ENCODE data around the gene SAE1. TPM values are rescaled to one million over a fixed set of nuclear protein-coding genes. Genes with fewer than 3 reads are reported as not detected.

Gene SAE1
- polyA plus RNA-seq, 3 donors = 28.3 to 54.2 (median 46.5) TPM

- no peak for TF ChIP-seq CTCF (IDR thresholded peaks at IDR 0.05)
- Mint-ChIP-seq H3K27me3 (ENCODE audit: low read depth in 3 of 3) (peaks cover 2 to 15% (median 12%) of the 10 kb centered on the region in 3 donors), H3K36me3 (peaks cover 6 to 7% of the 10 kb centered on the region in 2 donors), H3K9me3 (peaks cover 0 to 4% (median 0%) of the 10 kb centered on the region in 7 donors), H3K27ac (no peak overlapping the region), H3K4me3 (no peak overlapping the region), H3K4me1 (peaks cover 17% of the 10 kb centered on the region)
- Histone ChIP-seq H3K27me3 (ENCODE audit: control insufficient read depth in 2 of 2, insufficient read depth in 2 of 2, low read length in 2 of 2) (no peaks in the 10 kb centered on the region), H3K79me2 (ENCODE audit: insufficient read depth, low read length) (peaks cover 12% of the 10 kb centered on the region), H3K36me3 (replicated peaks in 1 of 2; ENCODE audit: control insufficient read depth in 1 of 2, insufficient read depth in 2 of 2, low read length in 2 of 2) (peaks cover under 1 to 4% of the 10 kb centered on the region in 2 donors), H3K4me1 (ENCODE audit: control insufficient read depth in 1 of 2, insufficient read depth in 2 of 2, low read length in 2 of 2) (peaks cover 15 to 19% of the 10 kb centered on the region in 2 donors), H3K9ac (ENCODE audit: insufficient read depth, low read length, poor library complexity, severe bottlenecking) (no peak overlapping the region), H3K27ac (ENCODE audit: low read depth in 1 of 2, low read length in 2 of 2) (no peak overlapping the region), H3K4me2 (replicated peaks; ENCODE audit: extremely low read depth, low read length, poor library complexity, severe bottlenecking) (no peak overlapping the region), H2AFZ (ENCODE audit: insufficient read depth, low read depth, low read length, poor library complexity, severe bottlenecking) (no peak overlapping the region), H4K20me1 (ENCODE audit: insufficient read depth, low read length) (peaks cover 13% of the 10 kb centered on the region), H3K9me3 (replicated peaks in 1 of 2; ENCODE audit: control insufficient read depth in 1 of 2, insufficient read depth in 1 of 2, low read length in 2 of 2) (no peaks in the 10 kb centered on the region), H3K4me3 (replicated peaks in 1 of 3; ENCODE audit: low read depth in 2 of 3, low read length in 3 of 3) (no peak overlapping the region)
- WGBS (ENCODE audit: insufficient coverage) = no CpG with 5 or more reads among the region's 3 CpGs
- no peak for DNase-seq
- intact Hi-C loops (cut with micrococcal nuclease) = no loop called here
Measured at GRCh38 chr19:47253467-47253881, 122.8 kb downstream of the SAE1 start.

GRCh38 chr19:47253970-47254369 lies 123.3 kb downstream of the SAE1 start:
- Histone ChIP-seq H2AFZ (ENCODE audit: insufficient read depth, low read depth, low read length, poor library complexity, severe bottlenecking) (no peak overlapping the region), H4K20me1 (ENCODE audit: insufficient read depth, low read length) (peaks cover 18% of the 10 kb centered on the region), H3K9me3 (replicated peaks in 1 of 2; ENCODE audit: control insufficient read depth in 1 of 2, insufficient read depth in 1 of 2, low read length in 2 of 2) (no peaks in the 10 kb centered on the region), H3K4me3 (replicated peaks in 1 of 3; ENCODE audit: low read depth in 2 of 3, low read length in 3 of 3) (no peak overlapping the region), H3K36me3 (replicated peaks in 1 of 2; ENCODE audit: control insufficient read depth in 1 of 2, insufficient read depth in 2 of 2, low read length in 2 of 2) (peaks cover 5 to 8% of the 10 kb centered on the region in 2 donors), H3K4me2 (replicated peaks; ENCODE audit: extremely low read depth, low read length, poor library complexity, severe bottlenecking) (no peak overlapping the region), H3K27ac (ENCODE audit: low read depth in 1 of 2, low read length in 2 of 2) (no peak overlapping the region), H3K27me3 (ENCODE audit: control insufficient read depth in 2 of 2, insufficient read depth in 2 of 2, low read length in 2 of 2) (no peaks in the 10 kb centered on the region), H3K79me2 (ENCODE audit: insufficient read depth, low read length) (peaks cover 16% of the 10 kb centered on the region), H3K4me1 (ENCODE audit: control insufficient read depth in 1 of 2, insufficient read depth in 2 of 2, low read length in 2 of 2) (peaks cover 15 to 19% of the 10 kb centered on the region in 2 donors), H3K9ac (ENCODE audit: insufficient read depth, low read length, poor library complexity, severe bottlenecking) (no peak overlapping the region)
- intact Hi-C loops (cut with micrococcal nuclease) = no loop called here
- H3K4me1 Mint-ChIP-seq = peaks cover 18% of the 10 kb centered on the region
- peaks cover 11 to 12% of the 10 kb centered on the region in 2 donors for H3K36me3 Mint-ChIP-seq
- no peak for TF ChIP-seq CTCF (IDR thresholded peaks at IDR 0.05)
- H3K4me3 Mint-ChIP-seq = no peak overlapping the region
- no peak for DNase-seq
- H3K27ac Mint-ChIP-seq = peak overlapping the region in 1 of 7 donors; percentile 81
- peaks cover 2 to 15% (median 12%) of the 10 kb centered on the region in 3 donors for H3K27me3 Mint-ChIP-seq (ENCODE audit: low read depth in 3 of 3)
- no CpG with 5 or more reads among the region's 5 CpGs for WGBS (ENCODE audit: insufficient coverage)
- H3K9me3 Mint-ChIP-seq = peaks cover 0 to 4% (median 0%) of the 10 kb centered on the region in 7 donors
